Activated CD8-positive, alpha-beta memory T cell treated with anti-CD3 and anti-CD28 coated beads for 36 hours (primary cell): ENCODE results near the gene KLF7. TPM values are rescaled to one million over a fixed set of nuclear protein-coding genes. Genes with fewer than 3 reads are reported as not detected.
"Not testable (repeated sequence)": the region's sequence is repeated elsewhere in the genome, so short reads cannot be mapped to it uniquely, and the experiment has no call there.

ENCODE experiments used
- CTCF ChIA-PET: fragments of 350-600 bp; sonication (Branson Sonifier 250); formaldehyde crosslinking; loops from one replicate; lab custom pipeline; 2021; ENCODE audit warnings: antibody characterized with exemption; lab: Charles Lee
- POLR2A ChIA-PET: fragments of 350-600 bp; sonication (Branson Sonifier 250); formaldehyde crosslinking; loops from one replicate; lab custom pipeline; 2021; ENCODE audit warnings: antibody characterized with exemption; lab: Charles Lee
- total RNA-seq, 2 experiments: library from RNA; stranded (reverse); gene quantifications; one replicate each; pipeline ENCODE4 v1.2.3, GENCODE V29; 2021

KLF7 gene
- total RNA-seq, 2 experiments from 2014 or later, result 5.2 to 7.3 TPM

DNA sequence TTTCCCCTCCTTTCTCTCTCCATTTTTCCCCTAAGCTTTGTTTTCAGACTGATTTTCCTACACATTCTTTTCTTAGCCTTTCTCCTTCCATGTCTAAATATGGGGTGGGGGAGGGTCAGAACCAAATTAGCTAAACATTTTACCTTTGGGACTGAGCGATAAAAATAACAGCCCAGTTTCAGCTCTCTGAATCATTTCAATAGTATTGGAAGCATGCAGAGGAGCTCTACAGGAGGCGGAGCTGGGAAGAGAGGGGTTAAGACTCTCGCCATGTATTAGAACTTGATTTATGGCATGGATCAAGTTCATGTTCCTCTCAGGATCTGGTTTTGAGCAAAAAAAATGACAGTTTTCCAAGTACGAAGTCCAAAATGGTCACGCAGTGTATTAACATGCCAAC, 117.3 kb downstream of the KLF7 start:
- ChIA-PET CTCF (no interaction called here), POLR2A (no interaction called here)

DNA sequence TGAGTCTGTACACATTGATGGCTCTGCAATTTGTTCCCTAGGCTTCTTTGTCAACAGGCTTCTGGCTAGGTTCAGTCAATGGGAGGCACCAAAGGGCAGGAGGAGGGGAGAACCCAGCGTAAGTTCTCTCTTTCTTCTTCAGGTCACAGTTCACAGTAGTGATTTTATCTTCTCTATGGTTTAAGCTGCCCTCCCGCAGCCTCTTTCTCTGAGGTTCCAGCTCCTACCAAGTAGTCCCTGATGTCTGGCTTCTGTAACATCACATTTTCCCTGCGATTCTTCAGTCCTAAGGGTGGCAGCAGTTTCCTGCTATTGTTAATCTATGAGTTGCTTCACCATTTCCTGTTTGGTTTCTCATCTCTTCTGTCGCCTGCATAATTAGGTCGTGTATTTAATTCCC, 119.0 kb downstream of the KLF7 start:
- ChIA-PET CTCF (interaction anchor here (1.2 kb wide), 1 partner anchor 13 kb away, joined by 3 read pairs; no protein-coding TSS in a partner anchor), POLR2A (no interaction called here)

DNA sequence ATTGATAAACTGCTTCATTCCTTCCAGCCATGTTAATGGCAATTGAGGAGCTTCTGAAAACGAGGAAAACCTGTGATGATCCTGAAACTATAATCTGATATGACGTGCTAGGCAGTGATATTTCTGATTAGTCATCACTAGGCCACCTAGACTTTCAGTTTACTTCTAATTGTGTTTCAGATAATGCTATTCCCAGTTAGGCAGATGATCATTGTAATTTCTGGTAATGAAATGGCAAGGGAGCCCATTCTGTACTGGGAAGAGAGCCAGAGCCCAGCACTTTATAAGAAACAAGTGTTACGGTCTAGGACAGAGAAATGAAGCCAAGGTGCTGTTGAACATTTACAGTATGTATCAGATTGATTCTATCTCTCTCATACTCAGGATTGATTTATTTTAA, 120.2 kb downstream of the KLF7 start:
- ChIA-PET POLR2A (interaction anchor here (0.6 kb wide), 1 partner anchor 120 kb away, joined by 3 read pairs; no protein-coding TSS in a partner anchor), CTCF (interaction anchor here (0.6 kb wide), 1 partner anchor 134 kb away, joined by 3 read pairs; no protein-coding TSS in a partner anchor)

- ChIA-PET CTCF (no interaction called here), POLR2A (no interaction called here)
Measured at GRCh38 chr2:207044379-207045362, 121.1 kb downstream of the KLF7 start.

DNA sequence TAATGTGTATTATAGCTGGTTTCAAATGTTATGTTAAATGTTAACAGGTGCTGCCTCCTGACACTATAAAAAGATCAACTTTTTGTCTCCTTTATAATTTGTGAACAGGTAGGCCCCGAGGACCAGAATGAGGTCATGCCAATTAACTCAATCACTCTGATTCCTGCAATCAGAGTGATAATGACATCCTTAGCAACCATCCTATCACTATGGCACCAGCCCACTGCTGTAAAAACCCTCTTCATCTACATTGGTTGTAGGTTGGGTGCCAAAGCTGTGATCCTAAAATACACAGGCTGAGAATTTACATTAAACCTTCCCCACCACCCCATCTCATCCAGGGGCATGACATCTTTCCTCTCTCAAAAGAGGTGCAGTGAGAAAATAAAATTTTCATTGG, 122.9 kb downstream of the KLF7 start:
- POLR2A ChIA-PET, result no interaction called here
- CTCF ChIA-PET, result no interaction called here

DNA sequence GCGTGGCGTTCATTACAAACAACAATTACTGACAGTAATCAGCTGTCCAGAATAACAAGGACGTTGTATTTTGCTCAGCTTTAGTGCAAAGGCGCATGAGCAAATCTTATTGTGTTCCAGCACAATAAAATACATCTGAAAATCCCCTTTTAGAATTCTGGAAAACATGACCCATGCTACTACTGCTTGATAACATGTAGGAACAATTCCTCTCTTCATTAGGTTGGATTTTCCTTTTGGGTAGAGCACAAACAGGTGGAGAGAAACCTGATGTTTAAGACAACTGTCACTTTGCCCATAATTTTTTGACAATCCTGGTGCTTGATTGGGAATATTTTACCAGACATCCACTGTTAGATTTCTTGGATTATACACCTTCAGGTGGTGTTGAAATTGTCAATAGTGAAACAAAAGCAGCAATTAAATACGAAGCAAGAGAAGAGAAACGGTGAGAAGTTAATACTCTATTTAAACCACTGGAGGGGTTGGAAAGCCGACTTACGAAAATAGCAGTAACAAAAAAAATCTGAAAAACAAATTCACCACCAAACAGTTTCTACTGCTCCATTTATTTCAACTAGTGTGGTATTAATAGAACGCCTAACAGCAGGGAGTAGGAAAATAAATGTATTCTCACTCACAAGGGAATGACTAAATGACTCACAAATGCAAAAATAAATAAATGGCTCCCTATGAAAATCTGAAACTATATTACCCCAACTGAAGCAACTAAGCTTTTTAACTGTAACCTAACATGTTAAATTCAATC, 123.8 kb downstream of the KLF7 start:
- ChIA-PET CTCF (no interaction called here), POLR2A (no interaction called here)

- CTCF ChIA-PET, result no interaction called here
Measured at GRCh38 chr2:207041279-207041678, 124.5 kb downstream of the KLF7 start.

GRCh38 chr2:207040696-207041095, 125.1 kb downstream of the KLF7 start:
- ChIA-PET CTCF (no interaction called here), POLR2A (no interaction called here)

More at GRCh38 chr2:207041279-207041678, 124.5 kb downstream of the KLF7 start:
- POLR2A ChIA-PET, result no interaction called here

GRCh38 chr2:207039225-207039624, 126.5 kb downstream of the KLF7 start:
- POLR2A ChIA-PET, result no interaction called here
- CTCF ChIA-PET, result no interaction called here

GRCh38 chr2:207038299-207038698, 127.4 kb downstream of the KLF7 start:
- ChIA-PET POLR2A (no interaction called here), CTCF (no interaction called here)

GRCh38 chr2:207037896-207038295, 127.9 kb downstream of the KLF7 start:
- POLR2A ChIA-PET, result no interaction called here
- CTCF ChIA-PET, result no interaction called here

DNA sequence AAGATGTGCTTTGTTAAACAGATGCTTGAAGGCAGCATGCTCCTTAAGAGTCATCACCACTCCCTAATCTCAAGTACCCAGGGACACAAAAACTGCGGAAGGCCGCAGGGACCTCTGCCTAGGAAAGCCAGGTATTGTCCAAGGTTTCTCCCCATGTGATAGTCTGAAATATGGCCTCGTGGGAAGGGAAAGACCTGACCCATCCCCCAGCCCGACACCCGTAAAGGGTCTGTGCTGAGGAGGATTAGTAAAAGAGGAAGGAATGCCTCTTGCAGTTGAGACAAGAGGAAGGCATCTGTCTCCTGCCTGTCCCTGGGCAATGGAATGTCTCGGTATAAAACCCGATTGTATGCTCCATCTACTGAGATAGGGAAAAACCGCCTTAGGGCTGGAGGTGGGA, 128.7 kb downstream of the KLF7 start:
- CTCF ChIA-PET, POLR2A ChIA-PET: not testable (repeated sequence)

- ChIA-PET CTCF (no interaction called here), POLR2A (no interaction called here)
Measured at GRCh38 chr2:207035875-207036274, 129.9 kb downstream of the KLF7 start.

DNA sequence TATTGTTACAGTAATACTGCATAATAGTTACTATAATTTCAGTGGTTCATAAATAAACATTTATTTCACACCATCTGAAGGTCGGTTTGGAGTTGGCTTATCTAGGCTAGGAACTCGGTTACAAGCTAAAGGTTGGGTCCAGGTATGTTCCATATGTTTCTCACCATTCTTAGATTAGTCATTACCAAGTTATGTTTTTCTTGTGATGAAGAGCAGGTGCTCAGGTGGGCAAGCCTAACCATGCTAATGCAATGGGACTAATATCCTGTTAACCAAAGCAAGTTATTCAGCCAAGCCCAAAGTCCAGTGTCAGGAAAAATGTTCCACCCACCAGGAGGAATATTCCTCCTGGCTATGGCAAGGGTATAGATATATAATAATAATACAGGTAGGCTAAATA, 133.3 kb downstream of the KLF7 start:
- POLR2A ChIA-PET, result no interaction called here
- CTCF ChIA-PET, result interaction anchor here (1.4 kb wide), 1 partner anchor 26 kb away, joined by 3 read pairs; no protein-coding TSS in a partner anchor

Other genes starting within 250 kb of the KLF7 start
- gene CPO, start 226.4 kb downstream of the KLF7 start, total RNA-seq, result not detected